GM12878 (cell line): ENCODE results near the gene RALBP1. TPM values are rescaled to one million over a fixed set of nuclear protein-coding genes. Genes with fewer than 3 reads are reported as not detected.
A peak's percentile ranks its signal among the peaks of the same experiment; 100 is the strongest.
"Not testable (repeated sequence)": the region's sequence is repeated elsewhere in the genome, so short reads cannot be mapped to it uniquely, and the experiment has no call there.

Source experiments
- ATAC-seq: fragments of 200-7000 bp; cut with Tn5 transposase; 3 replicates; pipeline ENCODE4 v1.9.1; 2020; ENCODE audit warnings: mild to moderate bottlenecking, moderate library complexity
- BruUV-seq: library from RNA; stranded (reverse); fragments of 400-500 nt; replicated peaks from 2 replicates; lab custom pipeline; 2021; lab: Mats Ljungman, UMichigan
- CTCF ChIA-PET: fragments of 300-600 bp; sonication (Branson Sonifier 250); formaldehyde crosslinking; extraction: SDS; loops from one replicate; lab custom pipeline; 2021; ENCODE audit warnings: inconsistent platforms; lab: Yijun Ruan, JAX
- POLR2A ChIA-PET: fragments of 350-600 bp; formaldehyde crosslinking; extraction: SDS; loops from one replicate; lab custom pipeline; 2021; ENCODE audit warnings: inconsistent platforms; lab: Charles Lee
- RAD21 ChIA-PET: fragments of 300-600 bp; sonication (Branson Sonifier 250); formaldehyde crosslinking; loops from one replicate; lab custom pipeline; 2023; ENCODE audit warnings: antibody characterized with exemption; ENCODE audit not compliant: unreplicated experiment; lab: Charles Lee
- SMC1A ChIA-PET: fragments of 300-600 bp; sonication (Branson Sonifier 250); formaldehyde crosslinking; loops from one replicate; lab custom pipeline; 2023; ENCODE audit not compliant: unreplicated experiment, uncharacterized antibody; lab: Charles Lee
- DNase-seq: peaks from one replicate; pipeline ENCODE4 v3.0.0-alpha.2; 2011; ENCODE audit warnings: low read depth, low spot score
- FAIRE-seq: peaks from 3 replicates; lab custom pipeline; 2011; peaks lifted over from hg19 to GRCh38; lab: Jason Lieb, UNC
- H2AFZ ChIP-seq: 2 replicates; pipeline ENCODE4 v1.6.0; 2011; ENCODE audit warnings: low read depth, low read length, control low read depth; ENCODE audit not compliant: control insufficient read depth
- H3K27ac ChIP-seq: 2 replicates; pipeline ENCODE4 v1.5.1; 2011; ENCODE audit warnings: control low read depth; ENCODE audit not compliant: control insufficient read depth, insufficient read depth
- H3K27me3 ChIP-seq, 2 experiments: replicated peaks in 1 of 2; 2 replicates each; pipeline versions ENCODE4 v1.6.0 to v1.6.1; 2011; ENCODE audit warnings: low read length in 1 of 2; ENCODE audit not compliant: control insufficient read depth in 2 of 2, insufficient read depth in 2 of 2
- H3K36me3 ChIP-seq, 2 experiments: 2 replicates each; pipeline ENCODE4 v1.5.1; 2011; ENCODE audit warnings: low read length in 1 of 2; ENCODE audit not compliant: control insufficient read depth in 2 of 2, insufficient read depth in 2 of 2
- H3K4me1 ChIP-seq: 2 replicates; pipeline ENCODE4 v1.6.1; 2011; ENCODE audit warnings: mild to moderate bottlenecking, low read length, moderate library complexity, mixed read lengths; ENCODE audit not compliant: control insufficient read depth, insufficient read depth
- H3K4me2 ChIP-seq: 2 replicates; pipeline ENCODE4 v1.6.0; 2011; ENCODE audit warnings: control low read depth; ENCODE audit not compliant: control insufficient read depth, insufficient read depth
- H3K4me3 ChIP-seq: fragments of 200-600 bp; sonication (generic); 2 replicates; pipeline ENCODE4 v1.5.1; 2016
- H3K79me2 ChIP-seq: 2 replicates; pipeline ENCODE4 v1.6.0; 2011; ENCODE audit warnings: low read length; ENCODE audit not compliant: control insufficient read depth, insufficient read depth
- H3K9ac ChIP-seq: 2 replicates; pipeline ENCODE4 v1.8.0; 2011; ENCODE audit warnings: low read length, control low read depth, mixed read lengths; ENCODE audit not compliant: control insufficient read depth, insufficient read depth
- H3K9me3 ChIP-seq: replicated peaks from 3 replicates; pipeline ENCODE4 v1.5.1; 2011; ENCODE audit warnings: mild to moderate bottlenecking, low read length; ENCODE audit not compliant: control insufficient read depth, insufficient read depth
- H4K20me1 ChIP-seq: 2 replicates; pipeline ENCODE4 v1.6.0; 2011; ENCODE audit not compliant: control insufficient read depth, insufficient read depth
- DPF2 ChIP-seq: fragments of 450-650 bp; IDR thresholded peaks from 2 replicates; pipeline ENCODE4 v1.6.1; 2017; ENCODE audit warnings: mild to moderate bottlenecking
- GATAD2B ChIP-seq: fragments of 450-650 bp; conservative IDR thresholded peaks from 2 replicates; pipeline ENCODE4 v1.6.1; 2017; ENCODE audit warnings: low read depth, mild to moderate bottlenecking, moderate library complexity
- HDAC2 ChIP-seq: fragments of 200-600 bp; sonication (generic); IDR thresholded peaks from 2 replicates; pipeline ENCODE4 v1.6.1; 2017
- IKZF2 ChIP-seq, 2 experiments: fragments of 450-650 bp; IDR thresholded peaks; 2 replicates each; pipeline ENCODE4 v1.6.1; 2017; ENCODE audit warnings: mild to moderate bottlenecking in 2 of 2, moderate library complexity in 2 of 2
- KAT2A ChIP-seq: conservative IDR thresholded peaks from 2 replicates; pipeline ENCODE4 v1.6.1; 2011; ENCODE audit warnings: low read depth, low read length; ENCODE audit not compliant: control insufficient read depth
- KDM1A ChIP-seq: fragments of 200-600 bp; sonication (generic); IDR thresholded peaks from 2 replicates; pipeline ENCODE4 v1.6.1; 2016; ENCODE audit warnings: borderline replicate concordance
- MYC ChIP-seq: IDR thresholded peaks from 2 replicates; pipeline ENCODE4 v1.6.1; 2011; ENCODE audit warnings: mild to moderate bottlenecking, low read length, moderate library complexity, inconsistent platforms; ENCODE audit not compliant: insufficient read depth, insufficient replicate concordance, insufficient read length, severe bottlenecking
- NFYA ChIP-seq: IDR thresholded peaks from 2 replicates; pipeline ENCODE4 v1.6.1; 2011; ENCODE audit warnings: low read depth, mild to moderate bottlenecking, low read length, improper control_type of control experiment, borderline replicate concordance
- NR2C1 ChIP-seq: fragments of 450-650 bp; IDR thresholded peaks from 2 replicates; pipeline ENCODE4 v1.6.1; 2017; ENCODE audit warnings: antibody characterized with exemption, mild to moderate bottlenecking, moderate library complexity
- SMARCA5 ChIP-seq: fragments of 450-650 bp; IDR thresholded peaks from 2 replicates; pipeline ENCODE4 v1.6.1; 2017; ENCODE audit warnings: mild to moderate bottlenecking
- SPI1 ChIP-seq: IDR thresholded peaks from 2 replicates; pipeline ENCODE4 v1.6.1; 2011; ENCODE audit warnings: low read depth, mild to moderate bottlenecking, low read length, moderate library complexity, borderline replicate concordance; ENCODE audit not compliant: insufficient read depth
- SREBF1 ChIP-seq: IDR thresholded peaks from 2 replicates; pipeline ENCODE4 v1.6.1; 2012; ENCODE audit warnings: mild to moderate bottlenecking, low read length
- TAF1 ChIP-seq: IDR thresholded peaks from 2 replicates; pipeline ENCODE4 v1.6.1; 2011; ENCODE audit warnings: mild to moderate bottlenecking, low read depth, low read length, borderline replicate concordance
- TCF3 ChIP-seq: IDR thresholded peaks from 2 replicates; pipeline ENCODE4 v1.6.1; 2012; ENCODE audit warnings: low read depth, mild to moderate bottlenecking, low read length, borderline replicate concordance; ENCODE audit not compliant: insufficient read depth
- ZNF207 ChIP-seq: fragments of 450-650 bp; IDR thresholded peaks from 2 replicates; pipeline ENCODE4 v1.6.1; 2014; ENCODE audit warnings: antibody characterized with exemption, mild to moderate bottlenecking, borderline replicate concordance
- WGBS: methylation state at CpG from one replicate; pipeline ENCODE4 v1.1.6; 2016; ENCODE audit warnings: low lambda C conversion rate; ENCODE audit not compliant: insufficient replicate concordance, insufficient coverage; ENCODE audit errors: missing lambda C conversion rate; 5-methylcytosine and 5-hydroxymethylcytosine counted together
- in situ Hi-C: fragments of 300-500 bp; cut with MboI; formaldehyde crosslinking; loops from 9 replicates; pipeline ENCODE4 v1.14.3; 2018; ENCODE audit warnings: mixed read lengths
- intact Hi-C: fragments of 100-400 bp; cut with micrococcal nuclease; formaldehyde crosslinking; loops from one replicate; pipeline ENCODE4 v1.14.2; 2022; ENCODE audit not compliant: unreplicated experiment
- polyA plus RNA-seq, 11 experiments: library from polyadenylated mRNA; depleted of rRNA in 4 of 11; unstranded in 6 of 11; stranded (reverse) in 5 of 11; fragments of >200 nt; fragmentation: Nextera tagmentation in 4 of 11; fragmentation: Illumina TruSeq in 1 of 11; extraction: Ambion mirVana in 4 of 11; extraction: Trizol in 1 of 11; gene quantifications; 1 replicate in 1 of 11; 2 replicates in 10 of 11; pipeline versions ENCODE4 v1.2.1 to v1.2.3, GENCODE V29; 2011 to 2016; ENCODE audit warnings: inconsistent platforms in 2 of 11, missing spikeins in 2 of 11, low read depth in 1 of 11
- total RNA-seq, 4 experiments: library from RNA; depleted of rRNA in 3 of 4; stranded (reverse); fragments of >200 nt in 3 of 4; fragmentation: Illumina TruSeq in 1 of 4; extraction: Trizol in 1 of 4; gene quantifications; 2 replicates each; pipeline versions ENCODE4 v1.2.1 to v1.2.3, GENCODE V29; 2013 to 2021

The RALBP1 gene
- total and polyA plus RNA-seq, 10 of the 15 experiments (the other 5 are each of a cell fraction or from before 2014, with no cell fraction given), result 11.2 to 46.9 (median 41.8) TPM

DNA sequence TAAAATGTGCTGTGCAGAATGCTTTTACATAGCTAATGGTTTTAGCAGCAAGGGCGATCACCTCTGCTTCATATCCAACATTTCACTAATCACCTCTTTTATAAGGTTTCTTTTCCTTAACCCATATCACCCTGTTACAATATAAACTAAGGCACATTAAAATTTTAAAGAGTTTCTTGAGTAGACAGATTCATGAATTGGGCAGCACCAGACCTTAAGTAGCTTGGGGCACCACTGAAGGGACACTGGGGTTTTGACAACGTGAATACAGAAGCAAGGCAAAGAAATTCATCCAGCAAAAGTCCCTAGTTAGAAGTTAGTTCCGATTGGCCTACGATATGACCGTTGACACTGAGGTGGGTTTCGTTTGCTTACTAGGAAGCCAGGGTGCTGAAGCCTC lies 44.0 kb upstream of the RALBP1 start:
- 77% methylated on average over 6 of the region's 6 CpGs for WGBS

DNA sequence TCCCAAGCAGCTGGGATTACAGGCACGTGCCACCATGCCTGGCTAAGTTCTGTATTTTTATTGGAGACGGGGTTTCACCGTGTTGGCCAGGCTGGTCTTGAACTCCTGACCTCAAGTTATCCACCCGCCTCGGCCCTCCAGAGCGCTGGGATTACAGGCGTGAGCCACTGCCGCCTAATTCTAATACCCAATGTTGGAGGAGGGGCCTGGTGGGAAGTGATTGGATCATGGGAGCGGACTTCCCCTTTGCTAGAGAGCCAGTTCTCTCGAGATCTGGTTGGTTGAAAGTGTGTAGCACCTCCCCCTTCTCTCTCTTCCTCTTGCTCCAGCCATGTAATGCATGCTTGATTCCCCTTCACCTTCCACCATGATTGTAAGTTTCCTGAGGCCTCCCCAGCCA lies 42.2 kb upstream of the RALBP1 start:
- Histone ChIP-seq H2AFZ (peak overlapping the region; percentile 94; the same call in 1 of the 2 replicates), H3K4me1 (peaks cover 10% of the 10 kb centered on the region; the same call in 1 of the 2 replicates), H3K4me2 (peak overlapping the region; percentile 55; the same call in 1 of the 2 replicates)
- H3K27ac ChIP-seq, FAIRE-seq, H3K9me3 ChIP-seq, BruUV-seq, DNase-seq, SMC1A ChIA-PET, intact Hi-C loops, H3K27me3 ChIP-seq, in situ Hi-C loops, ATAC-seq, CTCF ChIA-PET, RAD21 ChIA-PET, H3K9ac ChIP-seq, H3K4me3 ChIP-seq, H3K79me2 ChIP-seq, H4K20me1 ChIP-seq, H3K36me3 ChIP-seq: not testable (repeated sequence)
- POLR2A ChIA-PET, result interaction anchor here (0.7 kb wide), 1 partner anchor 62 kb away, joined by 3 read pairs; no protein-coding TSS in a partner anchor
- 0 out of 2 replicates have a peak, but pooled peaks have one; percentile 2 for TF ChIP-seq SPI1
- 86% methylated on average over 10 of the region's 10 CpGs for WGBS

More for the DNA sequence above, 44.0 kb upstream of the RALBP1 start:
- ATAC-seq (no peak), FAIRE-seq (no peak), DNase-seq (no peak)
- Histone ChIP-seq H3K4me2 (no peak overlapping the region), H3K9ac (no peak overlapping the region), H3K36me3 (no peaks in the 10 kb centered on the region), H3K9me3 (no peaks in the 10 kb centered on the region; the same call in 2 of the 3 replicates), H3K79me2 (no peaks in the 10 kb centered on the region), H3K27ac (no peak overlapping the region), H2AFZ (no peak overlapping the region), H3K4me1 (peaks cover 10% of the 10 kb centered on the region; the same call in 1 of the 2 replicates), H4K20me1 (no peaks in the 10 kb centered on the region), H3K4me3 (no peak overlapping the region), H3K27me3 (no peaks in the 10 kb centered on the region)
- ChIA-PET POLR2A (no interaction called here), SMC1A (no interaction called here), RAD21 (no interaction called here), CTCF (interaction anchor here (0.6 kb wide), 1 partner anchor 626 kb away, joined by 3 read pairs; no protein-coding TSS in a partner anchor)
- intact Hi-C loops, result no loop called here
- no TSS peak for BruUV-seq
- TF ChIP-seq HDAC2, result no peak
- TF ChIP-seq GATAD2B, result no peak
- TF ChIP-seq NFYA, result no peak
- no peak for TF ChIP-seq ZNF207
- no peak for TF ChIP-seq SMARCA5
- no peak for TF ChIP-seq DPF2
- no peak for TF ChIP-seq TAF1
- no peak for TF ChIP-seq IKZF2 (IDR thresholded peaks at IDR 0.05)
- no peak for TF ChIP-seq SREBF1
- TF ChIP-seq KDM1A, result no peak
- TF ChIP-seq TCF3, result no peak
- no peak for TF ChIP-seq KAT2A
- TF ChIP-seq NR2C1, result no peak
- TF ChIP-seq MYC, result no peak
- in situ Hi-C loops, result no loop called here
